ENCODE results near the gene C3orf52.

- TF ChIP-seq POLR2A (IDR thresholded peaks at IDR 0.05; ENCODE audit: low read depth, low read length) (no peak), CHD4 (IDR thresholded peaks at IDR 0.05) (no peak), SIN3A (IDR thresholded peaks at IDR 0.05; ENCODE audit: low read depth, low read length) (no peak), CTCF (IDR thresholded peaks at IDR 0.05 in 2 of 3, conservative IDR thresholded peaks at IDR 0.05 in 1 of 3; ENCODE audit: control insufficient read depth in 2 of 3, extremely low read depth in 1 of 3, insufficient read depth in 1 of 3, low read depth in 3 of 3, low read length in 3 of 3) (no peak), ATF7 (IDR thresholded peaks at IDR 0.05; ENCODE audit: low read depth) (peak; percentile 70; the same call in 1 of the 2 replicates), JUND (IDR thresholded peaks at IDR 0.05; ENCODE audit: low read depth, low read length) (no peak), GABPA (IDR thresholded peaks at IDR 0.05; ENCODE audit: low read depth) (no peak)
These were observed 11.2 kb downstream of the C3orf52 start for GRCh38 chr3:112097378-112097777.
